ENCODE data around the gene MAPKAP1.
"Not testable (repeated sequence)": the region's sequence is repeated elsewhere in the genome, so short reads cannot be mapped to it uniquely, and the experiment has no call there.

- not testable (repeated sequence) for TF ChIP-seq EZH2 (IDR thresholded peaks at IDR 0.05); POLR2AphosphoS5 (IDR thresholded peaks at IDR 0.05; ENCODE audit: borderline replicate concordance, low read depth, low read length)
These were observed 11.5 kb downstream of the MAPKAP1 start for GRCh38 chr9:125695548-125695947.
